NCI-H128 (cell line): ENCODE data around the gene SERPINA1.
"Not testable (repeated sequence)": the region's sequence is repeated elsewhere in the genome, so short reads cannot be mapped to it uniquely, and the experiment has no call there.

Experiments
- DNase-seq: peaks from one replicate; lab custom pipeline; 2025; ENCODE audit not compliant: unreplicated experiment; lab: John Stamatoyannopoulos, UW

The SERPINA1 gene

DNA sequence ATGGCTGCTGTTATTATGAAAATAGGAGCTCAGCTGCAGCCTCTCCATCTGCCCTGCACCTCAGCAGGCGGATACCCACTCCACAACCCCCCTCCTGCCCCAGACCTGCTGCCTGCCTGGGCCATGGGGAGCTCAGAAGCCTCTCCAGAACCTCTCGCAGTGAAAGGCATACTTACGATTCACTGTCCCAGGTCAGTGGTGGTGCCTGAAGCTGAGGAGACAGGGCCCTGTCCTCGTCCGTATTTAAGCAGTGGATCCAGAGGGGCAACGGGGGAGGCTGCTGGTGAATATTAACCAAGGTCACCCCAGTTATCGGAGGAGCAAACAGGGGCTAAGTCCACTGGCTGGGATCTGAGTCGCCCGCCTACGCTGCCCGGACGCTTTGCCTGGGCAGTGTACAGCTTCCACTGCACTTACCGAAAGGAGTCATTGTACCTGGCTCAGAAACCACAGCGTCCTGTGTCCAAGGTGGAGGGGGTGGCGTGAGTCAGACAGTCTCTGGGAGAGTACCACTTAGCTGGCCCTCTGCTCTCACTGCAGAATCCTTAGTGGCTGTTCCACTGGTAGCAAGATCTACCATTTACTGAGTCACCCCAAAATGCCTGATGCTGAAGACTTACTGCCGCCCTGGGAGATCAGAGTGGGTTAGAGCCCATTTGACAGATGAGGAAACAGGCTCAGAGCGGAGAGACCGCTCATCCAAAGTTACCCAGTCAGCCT, at the start of gene SERPINA1:
TSS of gene SERPINA1 (minus strand) at position 219 of the 720 bp plus-strand sequence. CDS start 5,365 bp downstream, outside the sequence.
- DNase-seq = no peak

DNA sequence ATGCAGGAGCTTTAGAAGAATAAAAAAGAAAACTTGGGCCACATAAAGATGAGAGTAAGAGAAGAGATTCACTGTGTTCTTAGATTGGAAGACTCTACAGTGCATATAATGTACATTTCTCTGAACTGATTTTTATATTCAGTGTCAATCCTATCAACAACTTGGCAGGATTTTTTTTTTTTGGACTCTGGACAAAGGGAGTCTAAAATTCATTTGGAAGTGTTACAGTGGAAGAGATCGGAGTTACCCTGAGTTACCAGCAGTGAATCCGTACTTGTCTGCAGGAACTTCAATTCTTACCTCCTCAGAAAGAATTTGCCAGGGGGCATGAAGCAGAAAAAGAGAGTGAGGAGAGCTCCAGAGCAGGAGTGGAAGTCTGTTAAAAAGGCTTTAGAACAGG, 40.2 kb upstream of the SERPINA1 start:
- no peak for DNase-seq

GRCh38 chr14:94427016-94427613, 38.7 kb upstream of the SERPINA1 start:
- no peak for DNase-seq

DNA sequence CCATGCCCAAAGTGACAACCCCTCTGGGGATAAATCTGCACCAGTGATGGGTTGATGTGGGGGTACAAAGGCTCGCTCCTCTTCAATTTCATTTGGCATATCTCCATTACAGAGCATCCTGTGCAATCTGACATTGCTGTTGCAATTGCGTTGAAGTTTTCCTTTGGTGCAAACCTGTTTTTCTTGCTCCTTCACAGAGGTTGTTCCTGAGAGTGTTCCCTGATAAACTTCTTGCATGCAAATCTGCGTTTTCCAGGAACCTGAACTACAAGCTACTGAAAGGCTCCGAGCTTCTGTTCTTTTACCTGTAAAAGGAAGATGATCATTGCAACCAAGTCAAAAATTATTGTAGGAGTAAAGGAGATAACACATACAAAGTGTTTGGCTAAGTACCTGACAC, 38.1 kb upstream of the SERPINA1 start:
- no peak for DNase-seq

GRCh38 chr14:94424371-94424770, 36.0 kb upstream of the SERPINA1 start:
- no peak for DNase-seq

GRCh38 chr14:94423453-94424056, 35.2 kb upstream of the SERPINA1 start:
- no peak for DNase-seq

DNA sequence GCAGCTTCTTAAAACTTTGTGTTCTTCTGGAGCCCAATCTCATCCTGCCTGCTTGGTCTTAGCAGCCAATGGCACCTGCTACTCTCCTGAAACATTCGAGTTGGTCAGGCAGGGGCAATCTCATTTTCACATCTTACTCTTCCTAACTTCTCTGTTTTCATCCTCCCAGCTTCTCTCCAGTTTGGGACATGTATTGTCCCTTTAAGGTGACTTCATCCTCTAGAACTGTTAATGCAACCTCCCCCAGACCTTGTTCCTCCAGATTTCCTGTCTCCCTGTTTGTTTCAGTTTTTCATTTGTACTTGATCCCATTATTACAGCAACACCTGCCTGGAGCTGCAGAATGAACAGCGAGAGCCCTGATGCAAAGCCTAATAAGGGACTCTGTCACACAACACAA, 32.9 kb upstream of the SERPINA1 start:
- no peak for DNase-seq

GRCh38 chr14:94417497-94418205, 29.2 kb upstream of the SERPINA1 start:
- not testable (repeated sequence) for DNase-seq

DNA sequence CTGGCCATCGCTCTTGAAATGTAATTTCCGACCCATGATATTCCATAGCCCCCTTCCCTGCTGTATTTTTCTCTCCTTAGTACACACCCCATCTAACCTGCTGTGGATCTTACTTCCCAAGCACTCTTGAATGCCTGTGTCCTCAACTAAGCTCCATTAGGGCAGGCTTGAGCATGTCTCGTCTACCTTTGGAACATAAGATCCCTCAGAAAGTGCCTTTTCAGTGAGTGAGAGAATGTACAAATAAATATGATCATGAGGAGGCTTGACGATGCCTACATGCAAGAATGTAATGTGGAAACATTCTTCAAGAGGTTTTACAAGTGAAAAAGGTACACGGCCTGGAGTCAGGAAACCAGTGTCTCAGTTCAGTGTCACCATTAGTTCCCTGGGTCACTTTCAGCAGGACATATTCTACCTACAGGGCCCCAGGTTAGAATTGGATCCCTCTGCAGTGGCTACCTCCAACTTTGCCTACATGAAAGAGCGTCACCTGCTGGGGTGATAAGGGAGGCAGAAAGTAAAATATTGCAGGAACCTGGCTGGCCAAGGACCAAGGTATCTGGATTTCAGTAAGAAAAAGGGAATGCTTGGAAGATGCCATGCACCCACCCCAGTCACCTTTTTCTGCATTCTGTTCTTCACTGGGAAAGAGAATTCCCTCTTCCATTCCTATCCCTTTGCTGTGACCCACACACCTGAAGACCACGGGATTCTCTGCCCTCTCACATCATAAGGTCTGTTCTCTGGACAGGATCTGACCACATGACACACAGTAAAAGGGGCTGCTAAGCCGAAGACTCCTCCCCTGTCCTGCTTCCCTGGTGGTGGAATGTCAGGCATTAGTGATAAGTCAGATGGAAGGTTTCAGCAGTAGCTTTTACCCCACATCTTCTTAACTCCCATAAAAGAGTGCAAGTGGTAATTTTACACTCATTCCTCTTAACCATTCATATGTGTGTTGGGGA, 24.6 kb upstream of the SERPINA1 start:
- no peak for DNase-seq

DNA sequence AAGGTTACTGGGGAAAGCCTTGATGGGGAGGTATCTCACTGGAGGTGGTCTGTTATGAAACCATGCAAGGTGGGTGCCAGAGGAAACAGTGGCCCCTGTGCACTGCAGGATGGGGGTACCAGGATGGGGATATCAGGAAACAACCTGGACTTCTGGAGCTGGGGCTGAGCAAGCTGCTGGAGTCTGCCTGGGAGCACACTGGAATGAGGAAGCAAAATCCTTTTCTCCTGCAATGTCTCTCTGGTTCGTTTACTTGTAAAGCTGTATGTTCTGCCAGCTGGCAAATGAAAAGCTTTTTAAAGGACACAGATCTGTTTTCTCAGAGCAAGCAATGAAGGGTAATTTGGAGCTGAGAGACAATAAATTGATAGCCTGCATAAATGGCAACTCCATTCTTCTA, 23.2 kb upstream of the SERPINA1 start:
- no peak for DNase-seq

GRCh38 chr14:94409430-94409829, 21.0 kb upstream of the SERPINA1 start:
- not testable (repeated sequence) for DNase-seq

GRCh38 chr14:94408546-94409095, 20.2 kb upstream of the SERPINA1 start:
- DNase-seq = no peak

DNA sequence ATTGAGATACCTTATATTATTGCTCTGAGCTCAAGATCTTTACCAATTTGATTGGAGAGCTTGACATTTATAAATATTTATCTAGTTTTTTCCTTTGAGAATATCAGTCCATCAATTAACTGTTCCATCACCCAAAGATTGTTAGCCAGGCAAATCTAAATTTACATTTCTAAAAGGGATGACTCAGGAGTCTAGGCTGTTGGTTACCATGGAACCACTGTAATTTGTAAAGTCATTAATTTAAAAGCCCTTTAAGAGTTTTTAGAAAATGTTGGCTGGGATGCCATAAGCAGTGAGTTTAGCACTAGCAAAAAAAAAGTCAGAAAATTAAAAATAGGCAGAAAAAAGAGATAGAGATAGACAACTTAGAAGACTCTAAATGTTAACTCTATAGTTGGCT, 19.5 kb upstream of the SERPINA1 start:
- no peak for DNase-seq

GRCh38 chr14:94406910-94407309, 18.5 kb upstream of the SERPINA1 start:
- DNase-seq = no peak

DNA sequence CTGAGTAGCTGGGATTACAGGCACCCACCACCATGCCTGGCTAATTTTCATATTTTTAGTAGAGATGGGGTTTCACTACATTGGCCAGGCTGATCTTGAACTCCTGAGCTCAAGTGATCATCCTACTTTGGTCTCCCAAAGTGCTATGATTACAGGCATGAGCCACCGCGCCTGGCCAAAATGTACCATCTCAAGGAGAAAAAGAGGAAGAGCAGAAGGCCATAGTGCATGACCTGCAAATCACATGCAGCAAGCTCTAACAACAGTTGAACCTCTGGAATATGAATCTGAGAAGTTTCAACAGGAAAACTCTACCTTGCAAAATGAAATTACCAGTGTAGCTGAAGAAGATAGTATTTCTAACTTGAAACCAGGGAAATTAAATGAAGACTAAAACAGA, 17.1 kb upstream of the SERPINA1 start:
- DNase-seq = no peak

DNA sequence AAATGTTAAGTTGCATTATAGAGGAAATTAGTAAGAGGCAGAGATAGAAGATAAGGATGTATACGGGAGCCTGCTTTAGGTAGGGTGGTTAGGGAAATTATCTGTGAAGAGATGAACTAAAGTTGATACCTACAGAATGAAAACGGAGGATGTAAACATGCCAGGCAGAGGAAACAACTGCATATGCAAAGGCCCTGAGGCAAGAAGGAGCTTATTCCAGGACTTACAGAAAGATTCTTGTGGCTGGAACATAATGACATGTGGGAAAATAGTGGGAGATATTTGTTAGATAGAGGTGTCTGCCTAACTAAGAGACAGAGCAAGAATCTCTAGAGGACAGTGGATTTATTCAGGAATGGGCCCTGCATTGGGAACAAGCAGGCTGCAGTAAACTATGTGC, 16.2 kb upstream of the SERPINA1 start:
- DNase-seq = no peak

GRCh38 chr14:94403312-94403932, 15.0 kb upstream of the SERPINA1 start:
- DNase-seq = no peak

- no peak for DNase-seq
Observed at GRCh38 chr14:94401083-94401482, 12.7 kb upstream of the SERPINA1 start.

DNA sequence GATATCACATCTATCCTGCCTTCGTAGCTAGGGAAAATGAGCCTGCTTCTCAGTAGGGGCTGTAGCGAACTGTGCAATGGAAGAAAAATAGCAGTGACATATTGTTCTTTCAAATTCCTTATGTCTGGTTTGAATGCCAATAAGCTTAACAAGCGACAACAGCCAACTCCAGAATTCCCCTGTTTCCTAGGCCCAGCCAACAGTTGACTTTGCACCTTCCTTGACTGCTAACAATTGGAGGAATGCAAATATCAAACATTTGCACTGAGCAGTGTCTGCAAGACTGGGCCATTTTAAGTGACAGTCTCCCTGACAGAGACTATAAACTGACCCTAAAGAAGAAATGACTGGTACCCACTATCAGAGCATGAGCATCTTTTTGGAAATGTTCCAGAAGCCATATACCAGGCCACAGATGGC, 12.0 kb upstream of the SERPINA1 start:
- no peak for DNase-seq

GRCh38 chr14:94398536-94398935, 10.1 kb upstream of the SERPINA1 start:
- DNase-seq = no peak
